Colonic mucosa (tissue), 4 donors: ENCODE results near the gene TRPV6. TPM values are rescaled to one million over a fixed set of nuclear protein-coding genes. Genes with fewer than 3 reads are reported as not detected.

Experiments used
- DNase-seq: peaks from one replicate; pipeline ENCODE4 v3.0.0-alpha.2; 2020
- H3K27ac ChIP-seq: fragments of 200-600 bp; one replicate; pipeline ENCODE4 v1.8.0; 2021
- H3K27me3 ChIP-seq: fragments of 200-600 bp; one replicate; pipeline ENCODE4 v1.8.0; 2021
- H3K36me3 ChIP-seq: fragments of 200-600 bp; one replicate; pipeline ENCODE4 v1.8.0; 2021
- H3K4me1 ChIP-seq: fragments of 200-600 bp; one replicate; pipeline ENCODE4 v1.8.0; 2021; ENCODE audit warnings: mild to moderate bottlenecking
- H3K4me3 ChIP-seq: fragments of 200-600 bp; one replicate; pipeline ENCODE4 v1.8.0; 2021
- H3K9ac ChIP-seq, 2 donors: one replicate each; pipeline ENCODE4 v1.7.0; 2013; ENCODE audit warnings: control low read depth in 2 of 2, low read depth in 2 of 2, low read length in 2 of 2
- H3K9me3 ChIP-seq: fragments of 200-600 bp; one replicate; pipeline ENCODE4 v1.8.0; 2021
- intact Hi-C: fragments of 100-400 bp; cut with DNase I; formaldehyde crosslinking; loops from one replicate; pipeline ENCODE4 v1.14.1; 2022
- total RNA-seq, 2 donors: library from RNA; stranded (reverse); fragmentation: NEBNext Ultra II Directional in 1 of 2; extraction: Animal tissue kit (Norgen Biotek cat#: 25700) in 1 of 2; gene quantifications; one replicate each; pipeline ENCODE4 v1.2.1, GENCODE V29; 2021
- TF ChIP-seq, protein P1 (sequence below): fragments of 200-600 bp; IDR thresholded peaks from one replicate; pipeline ENCODE4 v1.8.0; 2022; ENCODE audit warnings: antibody characterized with exemption, mild to moderate bottlenecking
- donor health status: healthy.
- donor health status: DM: no; HTN: no; CAD: no.
- donor health status: DM: no; HTN: no; CAD: no.

TRPV6 gene
- total RNA-seq, 2 donors from 2014 or later = 0.05 to 0.61 TPM

DNA sequence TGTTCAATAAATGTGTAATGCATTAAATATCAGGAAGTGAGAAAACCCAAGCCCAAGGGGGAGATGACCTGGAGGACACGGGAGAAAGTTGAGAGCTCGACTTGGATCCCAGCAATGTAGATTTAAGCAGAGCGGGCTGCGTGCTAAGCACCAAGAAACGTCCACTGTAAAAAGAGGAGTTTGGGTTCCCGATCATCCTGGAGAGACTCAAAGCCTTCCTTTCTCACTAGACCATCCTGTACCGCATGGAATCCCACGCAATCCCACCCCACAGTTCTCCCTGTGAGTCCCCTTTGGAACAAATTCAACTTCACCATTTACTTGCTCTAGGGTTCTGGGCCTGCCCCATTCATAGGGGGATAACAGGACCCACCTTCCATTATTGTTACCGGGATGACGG is 2.4 kb downstream of the TRPV6 start:
- Histone ChIP-seq H3K9ac (no peak overlapping the region), H3K4me3 (no peak overlapping the region), H3K4me1 (no peaks in the 10 kb centered on the region), H3K27me3 (no peaks in the 10 kb centered on the region), H3K36me3 (no peaks in the 10 kb centered on the region), H3K27ac (no peak overlapping the region), H3K9me3 (no peaks in the 10 kb centered on the region)
- intact Hi-C loops = loop anchor here (5.0 kb wide), 1 partner anchor 119 kb away; no protein-coding TSS in a partner anchor
- DNase-seq = no peak
- TF ChIP-seq, protein P1, sequence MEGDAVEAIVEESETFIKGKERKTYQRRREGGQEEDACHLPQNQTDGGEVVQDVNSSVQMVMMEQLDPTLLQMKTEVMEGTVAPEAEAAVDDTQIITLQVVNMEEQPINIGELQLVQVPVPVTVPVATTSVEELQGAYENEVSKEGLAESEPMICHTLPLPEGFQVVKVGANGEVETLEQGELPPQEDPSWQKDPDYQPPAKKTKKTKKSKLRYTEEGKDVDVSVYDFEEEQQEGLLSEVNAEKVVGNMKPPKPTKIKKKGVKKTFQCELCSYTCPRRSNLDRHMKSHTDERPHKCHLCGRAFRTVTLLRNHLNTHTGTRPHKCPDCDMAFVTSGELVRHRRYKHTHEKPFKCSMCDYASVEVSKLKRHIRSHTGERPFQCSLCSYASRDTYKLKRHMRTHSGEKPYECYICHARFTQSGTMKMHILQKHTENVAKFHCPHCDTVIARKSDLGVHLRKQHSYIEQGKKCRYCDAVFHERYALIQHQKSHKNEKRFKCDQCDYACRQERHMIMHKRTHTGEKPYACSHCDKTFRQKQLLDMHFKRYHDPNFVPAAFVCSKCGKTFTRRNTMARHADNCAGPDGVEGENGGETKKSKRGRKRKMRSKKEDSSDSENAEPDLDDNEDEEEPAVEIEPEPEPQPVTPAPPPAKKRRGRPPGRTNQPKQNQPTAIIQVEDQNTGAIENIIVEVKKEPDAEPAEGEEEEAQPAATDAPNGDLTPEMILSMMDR = no peak

DNA sequence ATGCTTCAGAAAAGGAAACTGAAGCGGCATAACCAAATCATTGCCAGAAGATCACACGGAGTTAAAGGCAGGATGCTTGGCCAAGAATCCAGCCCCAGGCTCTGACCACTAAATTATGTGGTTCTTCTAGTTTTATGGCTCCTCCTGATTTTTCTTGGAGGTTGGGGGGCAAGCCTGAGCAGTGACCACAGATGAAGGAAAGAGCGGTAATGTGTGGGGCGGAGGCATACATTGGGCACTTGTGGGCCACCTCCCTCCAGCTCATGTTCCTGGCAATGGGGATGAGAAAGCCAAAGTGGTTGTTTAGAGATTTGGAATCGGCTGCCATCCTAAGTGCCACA is 3.2 kb downstream of the TRPV6 start:
- no peak overlapping the region for H3K27ac ChIP-seq
- intact Hi-C loops = loop anchor here (5.0 kb wide), 1 partner anchor 120 kb away; no protein-coding TSS in a partner anchor
- no peak overlapping the region for H3K9ac ChIP-seq

DNA sequence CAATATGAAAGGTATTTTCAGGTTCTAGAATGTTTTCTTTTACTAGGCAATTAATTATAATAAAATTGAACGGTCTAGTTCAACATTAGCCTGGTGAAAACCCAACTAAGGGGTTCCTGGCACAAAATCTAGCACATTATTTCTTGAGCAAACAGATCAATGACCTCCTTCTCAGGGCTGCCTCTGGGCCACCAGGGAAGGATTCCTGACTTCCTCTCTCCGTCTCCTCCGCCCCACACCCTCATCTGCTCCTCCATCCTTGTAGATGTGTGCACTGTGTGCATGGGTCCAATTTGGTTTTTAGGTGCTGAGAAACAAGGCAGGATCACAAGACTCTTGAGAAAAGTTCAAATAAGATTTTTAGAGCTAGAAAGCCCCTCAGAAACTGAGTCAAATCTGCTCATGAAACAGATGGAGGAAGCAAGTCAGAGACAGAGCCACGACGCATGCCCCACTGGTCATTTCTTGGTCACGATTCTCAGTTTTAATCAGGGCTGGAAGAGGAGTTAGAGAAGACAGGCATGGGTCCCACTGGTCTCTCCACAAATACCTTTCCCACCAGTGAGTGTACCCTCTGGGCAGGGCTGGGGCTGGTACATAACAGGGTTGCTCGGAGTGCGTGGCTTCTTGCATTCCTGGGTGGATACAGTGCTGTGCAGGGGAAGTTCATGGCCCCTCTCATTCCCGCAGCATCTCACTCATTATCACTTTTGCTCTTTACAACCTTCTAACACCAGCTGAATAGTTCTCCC is 3.8 kb downstream of the TRPV6 start:
- no peak overlapping the region for H3K9ac ChIP-seq
- intact Hi-C loops = loop anchor here (5.0 kb wide), 1 partner anchor 121 kb away; no protein-coding TSS in a partner anchor

More for the DNA sequence above, 3.2 kb downstream of the TRPV6 start:
- H3K9me3 ChIP-seq = no peaks in the 10 kb centered on the region
- TF ChIP-seq, protein P1 = no peak
- no peaks in the 10 kb centered on the region for H3K4me1 ChIP-seq
- no peaks in the 10 kb centered on the region for H3K27me3 ChIP-seq
- H3K36me3 ChIP-seq = no peaks in the 10 kb centered on the region
- H3K4me3 ChIP-seq = no peak overlapping the region
- no peak for DNase-seq

DNA sequence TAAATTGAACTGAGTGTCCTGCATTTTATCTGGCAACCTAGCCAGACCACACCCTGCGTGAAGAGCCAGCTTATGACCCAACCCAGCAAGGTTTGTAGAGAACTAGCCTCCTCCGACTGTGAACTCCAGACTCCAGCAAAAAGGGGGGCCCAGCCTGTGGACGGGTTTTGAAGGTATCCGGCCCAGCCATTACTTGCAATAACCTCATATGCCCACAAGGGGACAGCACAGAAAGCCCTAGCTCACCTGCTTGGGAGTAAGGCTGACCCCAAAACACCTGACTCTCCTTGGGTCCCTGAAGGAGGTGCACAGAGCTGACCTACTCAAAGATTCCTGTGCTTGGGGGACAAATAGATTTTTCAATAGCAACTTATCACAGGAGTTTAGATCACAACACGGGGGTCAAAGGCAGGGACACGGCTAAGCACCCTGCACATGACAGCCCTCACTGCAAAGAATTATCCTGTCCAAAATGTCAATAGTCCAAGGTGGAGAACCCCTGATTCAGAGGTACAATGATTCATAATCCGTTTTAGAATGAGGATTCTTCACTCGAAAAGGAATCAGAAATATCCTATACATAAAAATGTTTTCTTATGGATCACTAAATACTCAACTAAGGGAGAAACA is 4.6 kb downstream of the TRPV6 start:
- TF ChIP-seq, protein P1 = peak; percentile 79
- no peaks in the 10 kb centered on the region for H3K36me3 ChIP-seq
- no peaks in the 10 kb centered on the region for H3K27me3 ChIP-seq
- DNase-seq = no peak
- H3K4me1 ChIP-seq = no peaks in the 10 kb centered on the region
- no peaks in the 10 kb centered on the region for H3K9me3 ChIP-seq
- no peak overlapping the region for H3K4me3 ChIP-seq
- intact Hi-C loops = loop anchor here (5.0 kb wide), 1 partner anchor 121 kb away; no protein-coding TSS in a partner anchor
- H3K27ac ChIP-seq = no peak overlapping the region
- no peak overlapping the region for H3K9ac ChIP-seq

More for the DNA sequence above, 3.8 kb downstream of the TRPV6 start:
- DNase-seq = no peak
- Histone ChIP-seq H3K27me3 (no peaks in the 10 kb centered on the region), H3K27ac (no peak overlapping the region), H3K36me3 (no peaks in the 10 kb centered on the region), H3K9me3 (no peaks in the 10 kb centered on the region), H3K4me3 (no peak overlapping the region), H3K4me1 (no peaks in the 10 kb centered on the region)
- TF ChIP-seq, protein P1 = no peak

DNA sequence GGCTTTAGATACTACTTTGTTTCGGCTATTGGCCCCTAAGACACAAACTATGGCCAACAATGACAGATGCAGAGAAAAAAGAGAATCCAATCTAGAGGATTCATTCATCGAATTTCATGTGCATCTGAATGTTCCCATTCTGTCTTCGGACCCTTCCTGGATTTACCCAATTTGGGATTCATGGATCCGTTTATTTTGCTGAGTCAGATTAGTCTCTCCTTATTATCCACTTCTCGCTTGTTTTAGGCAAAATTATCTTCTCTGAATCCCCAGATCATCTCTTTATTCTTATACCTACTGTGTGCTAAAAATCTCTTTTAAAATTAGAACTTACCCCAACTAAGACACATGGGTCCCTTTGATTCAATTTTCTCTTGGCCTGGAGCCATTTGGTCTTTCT is 6.5 kb downstream of the TRPV6 start:
- Histone ChIP-seq H3K4me1 (no peaks in the 10 kb centered on the region), H3K36me3 (no peaks in the 10 kb centered on the region), H3K27me3 (no peaks in the 10 kb centered on the region), H3K4me3 (no peak overlapping the region), H3K27ac (no peak overlapping the region), H3K9me3 (no peaks in the 10 kb centered on the region), H3K9ac (no peak overlapping the region)
- TF ChIP-seq, protein P1 = no peak
- DNase-seq = no peak
- intact Hi-C loops = no loop called here
